NCI-H1436 treated with DMSO at 0.1 percent for 48 hours (cell line): Measurements from ENCODE around the gene PFKP.

ENCODE experiments used
- DNase-seq: peaks from one replicate; lab custom pipeline; 2025; lab: John Stamatoyannopoulos, UW

The PFKP gene

GRCh38 chr10:3067118-3067858 is at the start of gene PFKP:
Gene PFKP (plus strand): TSS chr10:3067548. CDS start chr10:3067596, 48 bp downstream.
- no peak for DNase-seq

DNA sequence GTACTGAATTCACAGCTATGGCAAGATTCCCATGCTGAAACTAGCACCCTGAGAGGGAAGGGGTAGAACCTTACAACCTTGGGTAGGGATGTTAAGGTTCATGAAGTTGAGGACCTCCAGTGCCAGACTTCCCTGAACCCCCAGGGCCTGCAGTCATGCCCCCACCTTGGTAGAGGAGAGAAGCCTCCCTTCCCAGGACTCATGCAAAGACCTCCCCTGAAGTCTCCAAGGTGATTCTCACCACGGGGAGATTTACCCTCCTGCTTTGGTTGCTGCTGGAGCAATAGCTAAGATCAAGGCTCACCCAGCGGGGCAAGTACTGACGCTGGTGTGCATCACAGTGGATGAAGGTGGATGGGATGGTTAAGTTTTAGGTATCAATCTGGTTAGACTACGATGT is 49.1 kb upstream of the PFKP start:
- no peak for DNase-seq

GRCh38 chr10:3020311-3020710 is 47.0 kb upstream of the PFKP start:
- no peak for DNase-seq

GRCh38 chr10:3020881-3021280 is 46.5 kb upstream of the PFKP start:
- DNase-seq = no peak

DNA sequence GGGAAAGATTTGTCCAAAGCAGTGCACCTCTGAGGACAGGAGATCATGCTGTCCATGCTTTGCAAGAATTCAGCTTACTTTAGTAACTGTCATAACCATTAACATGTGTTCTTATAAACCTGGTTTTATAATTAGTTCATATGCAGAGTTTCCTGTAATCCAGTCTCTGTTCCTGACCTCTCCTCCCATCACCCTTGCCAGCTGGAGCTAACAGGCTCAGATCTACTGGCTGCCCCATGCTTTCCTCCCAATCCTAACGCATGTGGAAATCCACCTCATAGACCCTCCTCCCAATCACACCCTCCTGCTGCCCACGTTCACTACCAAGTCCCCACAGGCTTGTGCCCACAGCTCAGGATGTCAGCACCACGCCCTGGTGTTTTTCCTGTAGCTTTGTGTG is 45.3 kb upstream of the PFKP start:
- no peak for DNase-seq

- DNase-seq = no peak
Observed at GRCh38 chr10:3023892-3024291, 43.5 kb upstream of the PFKP start.

- no peak for DNase-seq
Observed at GRCh38 chr10:3025026-3025683, 42.2 kb upstream of the PFKP start.

- no peak for DNase-seq
Observed at GRCh38 chr10:3027866-3028265, 39.5 kb upstream of the PFKP start.

GRCh38 chr10:3028441-3028840 is 38.9 kb upstream of the PFKP start:
- DNase-seq = no peak

DNA sequence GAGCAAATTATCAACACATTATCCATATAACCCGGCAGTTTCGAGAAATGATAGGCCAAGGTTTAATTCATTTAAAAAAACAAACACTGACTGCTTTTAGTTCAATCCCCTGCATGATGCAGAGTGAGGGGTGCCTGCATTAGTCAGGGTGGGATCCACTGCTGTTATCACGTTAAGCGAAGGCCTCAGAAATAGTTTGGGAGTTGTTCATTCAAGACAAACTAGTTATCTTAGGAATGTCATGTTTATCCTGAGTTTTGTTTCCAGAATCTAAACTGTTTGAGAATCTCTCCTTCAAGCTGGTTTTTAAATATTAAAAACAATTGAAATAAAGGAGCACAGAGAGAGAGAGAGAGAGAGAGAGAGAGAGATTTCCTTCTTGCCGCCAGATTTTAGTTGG is 36.6 kb upstream of the PFKP start:
- DNase-seq = no peak

DNA sequence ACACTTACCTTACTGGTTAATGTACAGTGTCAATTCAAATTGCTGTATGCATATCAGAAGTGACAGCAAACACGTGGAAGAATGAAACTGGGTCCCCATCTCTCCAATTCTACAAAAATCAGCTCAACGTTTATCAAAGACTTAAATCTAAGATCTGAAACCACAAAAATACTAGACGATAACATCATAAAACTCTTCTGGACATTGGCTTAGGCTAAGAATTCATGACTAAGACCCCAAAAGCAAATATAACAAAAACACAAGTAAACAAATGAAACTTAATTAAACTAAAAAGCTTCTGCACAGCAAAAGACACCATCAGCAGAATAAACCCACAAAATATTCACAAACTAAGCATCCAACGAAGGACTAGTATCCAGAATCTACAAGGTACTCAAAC is 35.9 kb upstream of the PFKP start:
- DNase-seq = no peak

DNA sequence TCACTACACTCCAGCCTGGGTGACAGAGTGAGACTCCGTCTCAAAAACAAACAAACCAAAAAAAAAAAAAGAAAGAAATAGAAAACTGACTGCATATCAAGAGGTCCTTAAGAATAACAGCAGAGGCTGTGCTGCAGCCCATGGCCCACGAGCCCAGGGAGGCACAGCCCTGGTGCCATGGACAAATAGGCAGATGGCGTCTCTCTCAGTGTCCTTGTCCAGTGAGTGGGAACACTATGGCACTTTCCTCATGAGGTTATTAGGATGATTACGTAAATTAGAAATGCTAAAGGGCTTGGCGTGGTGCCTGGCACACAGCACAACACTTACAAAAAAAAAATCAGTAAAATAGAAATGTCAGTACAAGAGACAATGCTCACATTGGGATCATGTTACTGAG is 33.4 kb upstream of the PFKP start:
- no peak for DNase-seq

- DNase-seq = no peak
Observed at GRCh38 chr10:3034616-3035015, 32.7 kb upstream of the PFKP start.

DNA sequence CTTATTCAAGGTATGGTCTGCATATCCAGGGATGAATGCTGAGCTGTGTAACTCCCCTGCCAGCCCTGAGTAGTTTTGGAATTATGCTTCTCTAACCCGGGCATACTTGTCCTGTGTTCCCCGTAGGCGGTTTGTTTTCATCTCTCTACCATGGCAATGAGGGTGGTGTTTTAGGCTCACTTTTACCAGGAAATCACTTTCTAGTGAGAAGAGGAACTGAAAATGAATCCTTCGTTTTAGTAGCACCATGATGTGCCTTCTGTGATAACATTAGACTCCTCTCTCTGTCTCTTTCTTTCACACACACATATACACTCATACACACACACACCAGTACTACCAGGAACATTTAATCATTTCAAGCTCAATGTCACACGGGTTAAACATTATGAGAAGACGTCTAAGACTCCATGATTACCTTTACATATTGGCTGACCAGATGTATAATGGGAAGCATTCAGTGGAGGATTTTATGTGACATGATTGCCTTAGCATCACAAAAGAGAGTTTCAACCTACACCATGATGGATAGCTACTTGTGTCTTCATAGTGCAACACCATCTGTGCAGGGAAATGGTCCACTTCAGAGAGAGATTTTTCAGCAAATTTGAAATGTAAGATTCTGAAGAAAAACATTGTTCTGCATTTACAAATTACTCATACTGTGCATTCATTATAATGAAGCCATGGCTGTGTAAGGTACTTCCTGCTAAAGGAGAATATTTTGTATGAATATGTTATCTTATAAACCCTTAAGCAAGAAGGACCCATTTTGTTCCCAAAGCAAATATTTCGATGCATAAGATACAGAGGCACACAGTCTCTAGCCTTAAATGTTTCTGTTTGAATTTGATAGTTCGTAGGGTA is 31.0 kb upstream of the PFKP start:
- DNase-seq = no peak

DNA sequence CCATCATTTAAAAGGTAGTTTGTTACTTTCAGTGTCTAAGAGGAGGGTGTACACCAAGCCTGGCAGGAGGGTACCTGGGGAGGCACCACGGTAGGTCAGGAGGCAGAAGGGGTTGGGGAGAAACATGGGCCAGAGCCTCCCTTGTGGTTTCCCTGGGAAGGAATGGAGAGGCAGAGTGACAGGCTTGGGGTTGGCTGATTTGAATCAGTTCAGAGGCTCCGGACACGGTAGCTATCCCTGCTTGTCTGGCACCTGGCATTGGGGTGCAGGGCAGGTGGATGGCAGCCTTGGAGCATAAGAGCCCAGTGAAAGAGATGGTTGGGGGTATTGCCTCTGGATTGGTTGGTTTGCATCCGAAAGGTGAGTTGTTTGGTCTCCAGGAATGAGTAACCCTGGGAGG is 30.2 kb upstream of the PFKP start:
- DNase-seq = no peak

GRCh38 chr10:3040069-3040468 is 27.3 kb upstream of the PFKP start:
- no peak for DNase-seq

DNA sequence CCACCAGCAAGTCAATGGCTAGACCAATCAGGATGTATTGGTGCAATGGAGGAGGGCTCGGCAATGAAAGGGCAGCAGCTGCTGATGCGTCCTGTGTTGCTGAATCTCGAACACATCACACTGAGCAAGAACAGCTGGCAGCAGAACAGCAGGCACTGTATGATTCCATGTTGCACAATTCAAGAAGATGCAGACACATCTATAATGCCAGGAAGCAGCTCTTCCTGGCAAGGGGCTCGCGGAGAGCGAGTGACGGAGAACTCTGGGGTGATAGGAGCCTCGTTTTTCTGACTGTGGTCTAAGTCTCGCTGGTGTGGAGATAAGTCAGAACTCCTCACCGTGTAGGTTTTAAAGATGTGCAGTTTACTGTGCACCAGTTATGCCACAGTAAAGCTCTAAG is 24.8 kb upstream of the PFKP start:
- no peak for DNase-seq

DNA sequence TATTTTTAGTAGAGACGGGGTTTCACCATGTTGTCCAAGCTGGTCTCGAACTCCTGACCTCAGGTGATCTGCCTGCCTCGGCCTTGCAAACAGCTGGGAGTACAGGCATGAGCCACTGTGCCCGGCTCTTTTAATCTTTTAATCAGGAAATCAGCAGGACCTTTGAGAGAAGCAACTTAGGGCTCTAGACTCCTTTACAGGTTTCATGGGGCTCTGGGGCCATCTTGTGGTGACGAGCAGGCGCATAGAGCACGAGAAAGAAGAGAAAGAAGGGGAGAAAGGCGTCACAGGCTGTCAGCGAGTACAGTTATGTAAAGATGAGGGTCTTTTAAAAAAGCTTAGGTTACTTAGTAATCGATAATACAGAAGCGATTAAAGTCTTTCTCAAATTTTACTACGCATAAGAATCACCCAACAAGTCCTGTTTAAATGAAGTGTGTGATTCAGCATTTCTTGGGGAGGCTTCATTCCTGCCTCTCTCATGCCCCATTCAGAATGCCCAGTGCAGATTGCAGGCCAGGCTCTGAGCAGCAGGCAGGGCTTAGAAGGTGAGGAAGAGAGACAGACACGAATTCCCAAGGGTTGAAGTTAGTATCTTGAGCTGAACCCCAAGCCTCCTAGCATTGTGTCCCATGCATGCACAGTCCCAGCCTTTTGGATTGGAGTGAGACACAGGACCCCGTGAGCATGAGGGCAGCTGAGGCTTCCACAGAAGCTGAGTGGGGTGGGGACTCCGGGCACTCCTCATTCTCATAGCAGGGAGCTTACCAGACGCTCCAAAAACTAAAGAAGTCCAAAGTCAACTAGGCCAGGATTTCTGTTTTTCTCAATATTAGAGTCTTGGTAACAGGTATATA is 23.6 kb upstream of the PFKP start:
- DNase-seq = peak; percentile 40

GRCh38 chr10:3045471-3046209 is 21.7 kb upstream of the PFKP start:
- DNase-seq = no peak

- DNase-seq = no peak
Observed at GRCh38 chr10:3046210-3046779, 21.1 kb upstream of the PFKP start.

- DNase-seq = no peak
Observed at GRCh38 chr10:3046981-3047547, 20.3 kb upstream of the PFKP start.
